Bronchial epithelial cell (primary cell): ENCODE data around the gene KANK4. TPM values are rescaled to one million over a fixed set of nuclear protein-coding genes. Genes with fewer than 3 reads are reported as not detected.

Experiments
- DNase-seq: peaks from one replicate; pipeline ENCODE4 v3.0.0-alpha.2; 2010; ENCODE audit warnings: low read depth
- FAIRE-seq: peaks from 2 replicates; lab custom pipeline; 2011; peaks lifted over from hg19 to GRCh38; lab: Jason Lieb, UNC
- H3K27me3 ChIP-seq: 2 replicates; pipeline ENCODE4 v1.5.1; 2011; ENCODE audit warnings: low read length; ENCODE audit not compliant: control insufficient read depth, insufficient read depth
- H3K36me3 ChIP-seq: 2 replicates; pipeline ENCODE4 v1.5.1; 2011; ENCODE audit warnings: low read length; ENCODE audit not compliant: control insufficient read depth, insufficient read depth
- H3K4me3 ChIP-seq: 2 replicates; pipeline ENCODE4 v1.5.1; 2011; ENCODE audit warnings: mild to moderate bottlenecking, low read depth, low read length, control low read depth
- total RNA-seq: library from RNA; depleted of rRNA; stranded (reverse); fragments of >200 nt; gene quantifications from 2 replicates; pipeline ENCODE4 v1.2.1, GENCODE V29; 2014
- TF ChIP-seq, protein P1 (sequence below): IDR thresholded peaks from 2 replicates; pipeline ENCODE4 v1.5.1; 2011; ENCODE audit warnings: mild to moderate bottlenecking, moderate library complexity, low read length, control low read depth, inconsistent platforms; ENCODE audit not compliant: insufficient read depth, severe bottlenecking

KANK4 gene
- total RNA-seq, 1 donor from 2014 or later, result 0.26 TPM

DNA sequence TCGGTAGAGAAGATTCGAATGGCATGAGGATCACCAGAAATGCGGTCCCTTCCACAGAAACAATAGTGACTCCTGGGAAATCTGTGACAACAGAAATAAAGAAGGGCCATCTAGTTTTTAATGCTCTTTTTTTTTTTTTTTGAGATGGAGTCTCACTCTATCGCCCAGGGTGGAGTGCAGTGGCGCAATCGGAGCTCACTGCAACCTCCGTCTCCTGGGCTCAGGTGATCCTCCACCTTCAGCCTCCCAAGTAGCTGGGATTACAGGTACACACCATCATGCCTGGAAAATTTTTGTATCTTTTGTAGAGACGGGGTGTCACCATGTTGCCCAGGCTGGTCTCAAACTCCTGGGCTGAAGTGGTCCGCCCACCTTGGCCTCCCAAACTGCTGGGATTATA lies 80.7 kb downstream of the KANK4 start:
- Histone ChIP-seq H3K27me3 (no peaks in the 10 kb centered on the region), H3K4me3 (no peak overlapping the region), H3K36me3 (no peaks in the 10 kb centered on the region)
- TF ChIP-seq, protein P1, sequence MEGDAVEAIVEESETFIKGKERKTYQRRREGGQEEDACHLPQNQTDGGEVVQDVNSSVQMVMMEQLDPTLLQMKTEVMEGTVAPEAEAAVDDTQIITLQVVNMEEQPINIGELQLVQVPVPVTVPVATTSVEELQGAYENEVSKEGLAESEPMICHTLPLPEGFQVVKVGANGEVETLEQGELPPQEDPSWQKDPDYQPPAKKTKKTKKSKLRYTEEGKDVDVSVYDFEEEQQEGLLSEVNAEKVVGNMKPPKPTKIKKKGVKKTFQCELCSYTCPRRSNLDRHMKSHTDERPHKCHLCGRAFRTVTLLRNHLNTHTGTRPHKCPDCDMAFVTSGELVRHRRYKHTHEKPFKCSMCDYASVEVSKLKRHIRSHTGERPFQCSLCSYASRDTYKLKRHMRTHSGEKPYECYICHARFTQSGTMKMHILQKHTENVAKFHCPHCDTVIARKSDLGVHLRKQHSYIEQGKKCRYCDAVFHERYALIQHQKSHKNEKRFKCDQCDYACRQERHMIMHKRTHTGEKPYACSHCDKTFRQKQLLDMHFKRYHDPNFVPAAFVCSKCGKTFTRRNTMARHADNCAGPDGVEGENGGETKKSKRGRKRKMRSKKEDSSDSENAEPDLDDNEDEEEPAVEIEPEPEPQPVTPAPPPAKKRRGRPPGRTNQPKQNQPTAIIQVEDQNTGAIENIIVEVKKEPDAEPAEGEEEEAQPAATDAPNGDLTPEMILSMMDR, result no peak
- DNase-seq, result no peak
- no peak for FAIRE-seq

DNA sequence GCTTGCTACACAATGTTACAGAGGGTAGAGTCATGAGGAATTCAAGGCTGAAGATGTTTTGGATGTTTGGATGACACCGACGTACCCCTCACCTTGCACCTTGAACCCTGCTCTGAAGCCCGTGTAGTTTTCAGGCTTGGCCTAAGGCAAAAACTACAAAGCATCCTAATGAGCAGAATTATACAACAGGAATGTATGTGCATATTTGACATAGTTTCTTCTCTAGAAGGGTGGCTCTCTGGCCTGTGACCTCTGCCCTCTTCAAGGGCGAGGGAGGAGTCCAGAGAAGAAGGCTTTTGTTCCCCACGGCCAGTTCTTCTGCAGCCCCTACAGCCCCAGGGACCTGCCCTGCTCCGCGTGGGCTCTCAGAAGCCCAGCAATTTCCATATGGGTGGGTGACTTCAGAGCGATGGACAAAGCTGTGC lies 81.3 kb downstream of the KANK4 start:
- FAIRE-seq (no peak), DNase-seq (no peak)
- TF ChIP-seq, protein P1, result no peak

DNA sequence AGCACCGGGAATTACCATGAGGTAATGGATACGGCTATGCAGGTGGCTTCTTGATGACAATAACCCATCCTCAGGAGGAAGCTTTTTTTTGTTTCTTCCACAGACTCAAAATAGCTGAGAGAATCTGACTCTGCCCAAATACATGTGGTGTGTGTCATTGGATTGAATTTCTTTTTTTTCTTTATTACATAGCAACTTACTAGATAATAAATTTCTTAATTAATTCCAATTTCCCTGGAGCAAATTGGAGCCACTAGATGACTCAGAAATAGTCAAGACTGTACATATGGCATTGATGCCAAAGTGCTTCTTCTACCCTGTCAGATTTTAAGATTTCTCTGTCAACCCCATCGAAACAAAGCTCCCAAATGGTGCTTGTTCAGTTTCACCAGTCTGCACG lies 81.9 kb downstream of the KANK4 start:
- TF ChIP-seq, protein P1, result no peak
- Histone ChIP-seq H3K27me3 (no peaks in the 10 kb centered on the region), H3K36me3 (no peaks in the 10 kb centered on the region), H3K4me3 (no peak overlapping the region)
- DNase-seq (peak; percentile 20), FAIRE-seq (no peak)

More for the DNA sequence above, 81.3 kb downstream of the KANK4 start:
- Histone ChIP-seq H3K4me3 (no peak overlapping the region), H3K27me3 (no peaks in the 10 kb centered on the region), H3K36me3 (no peaks in the 10 kb centered on the region)

DNA sequence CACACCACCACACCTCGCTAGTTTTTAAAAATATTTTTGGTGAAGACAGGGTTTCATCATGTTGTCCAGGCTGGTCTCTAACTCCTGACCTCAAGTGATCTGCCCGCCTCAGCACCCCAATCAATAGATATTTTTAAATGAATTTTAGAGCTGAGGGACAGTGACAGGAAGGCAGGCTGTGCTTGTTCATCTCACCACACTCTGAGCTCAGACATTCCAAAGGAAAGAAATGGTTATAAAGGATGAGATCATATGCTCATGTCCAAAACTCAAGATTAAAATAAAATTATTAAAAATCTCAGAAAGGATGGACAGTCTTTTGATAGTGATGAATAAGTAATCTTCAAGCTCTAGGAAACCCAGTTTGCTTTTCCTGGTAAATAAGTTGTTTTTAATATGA lies 83.7 kb downstream of the KANK4 start:
- no peak for FAIRE-seq
- TF ChIP-seq, protein P1, result no peak
- no peaks in the 10 kb centered on the region for H3K27me3 ChIP-seq
- no peak for DNase-seq
- no peaks in the 10 kb centered on the region for H3K36me3 ChIP-seq
- H3K4me3 ChIP-seq, result no peak overlapping the region

DNA sequence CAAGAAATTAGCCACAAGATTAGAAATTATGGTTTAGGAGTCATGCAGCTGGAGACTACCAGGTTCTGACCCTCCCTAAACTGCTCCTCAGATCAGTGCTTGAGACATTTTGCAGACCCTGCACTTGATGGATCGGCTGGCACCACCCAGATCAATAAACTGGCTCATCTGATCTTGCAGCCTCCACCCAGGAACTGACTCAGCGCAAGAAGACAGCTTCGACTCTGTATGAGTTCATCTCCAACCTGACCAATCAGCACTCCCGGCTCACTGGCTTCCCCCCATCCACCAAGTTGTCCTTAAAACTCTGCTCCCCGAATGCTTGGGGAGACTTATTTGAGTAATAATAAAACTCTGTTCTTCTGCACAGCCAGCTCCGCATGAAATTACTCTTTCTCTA lies 84.5 kb downstream of the KANK4 start:
- FAIRE-seq (no peak), DNase-seq (peak; percentile 48)
- Histone ChIP-seq H3K4me3 (no peak overlapping the region), H3K36me3 (no peaks in the 10 kb centered on the region), H3K27me3 (no peaks in the 10 kb centered on the region)
- TF ChIP-seq, protein P1, result no peak

DNA sequence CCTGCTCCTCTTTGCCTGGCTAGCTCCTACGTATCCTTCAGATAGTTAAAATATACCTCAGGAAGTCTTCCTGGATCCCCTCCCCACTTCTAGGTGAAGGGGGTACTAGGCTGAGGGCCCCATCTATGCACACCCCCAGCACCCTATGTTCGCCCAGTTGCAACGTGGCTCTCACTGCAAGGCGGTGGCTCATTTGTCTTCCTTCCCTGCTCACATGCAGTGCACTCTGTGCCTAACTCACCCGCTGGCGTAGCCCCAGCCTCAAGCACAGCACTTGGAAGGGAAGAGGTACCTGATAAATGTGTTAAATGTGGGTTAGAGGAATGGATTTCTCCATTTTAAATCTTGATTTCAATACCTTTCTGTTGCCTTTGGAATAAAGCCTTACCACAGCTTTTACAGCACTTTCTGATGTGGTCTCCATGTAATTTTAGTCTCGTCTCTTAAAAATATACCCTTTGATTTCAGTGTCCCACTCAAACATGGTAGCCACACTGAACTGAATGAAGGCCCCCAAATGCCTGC lies 85.2 kb downstream of the KANK4 start:
- DNase-seq (no peak), FAIRE-seq (no peak)
- Histone ChIP-seq H3K27me3 (no peaks in the 10 kb centered on the region), H3K36me3 (no peaks in the 10 kb centered on the region), H3K4me3 (no peak overlapping the region)
- TF ChIP-seq, protein P1, result no peak
